ENCODE results near the gene CAP2.
"Not testable (repeated sequence)": the region's sequence is repeated elsewhere in the genome, so short reads cannot be mapped to it uniquely, and the experiment has no call there.

The CAP2 gene

DNA sequence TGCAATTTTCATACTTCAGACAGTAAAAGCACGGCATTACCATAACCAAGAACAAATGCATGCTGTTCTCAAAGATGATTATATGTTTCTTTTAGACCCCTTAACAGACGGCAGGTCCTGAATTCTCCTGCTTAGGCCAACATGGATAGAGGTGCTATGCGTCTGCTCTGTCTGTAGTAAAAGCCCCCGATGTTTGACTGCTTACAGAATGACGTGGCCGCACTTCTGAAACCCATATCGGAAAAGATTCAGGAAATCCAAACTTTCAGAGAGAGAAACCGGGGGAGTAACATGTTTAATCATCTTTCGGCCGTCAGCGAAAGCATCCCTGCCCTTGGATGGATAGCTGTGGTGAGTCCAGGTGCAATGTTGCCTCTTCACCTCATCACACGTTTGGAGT lies 113.6 kb downstream of the CAP2 start:
- DNase-seq = no peak

DNA sequence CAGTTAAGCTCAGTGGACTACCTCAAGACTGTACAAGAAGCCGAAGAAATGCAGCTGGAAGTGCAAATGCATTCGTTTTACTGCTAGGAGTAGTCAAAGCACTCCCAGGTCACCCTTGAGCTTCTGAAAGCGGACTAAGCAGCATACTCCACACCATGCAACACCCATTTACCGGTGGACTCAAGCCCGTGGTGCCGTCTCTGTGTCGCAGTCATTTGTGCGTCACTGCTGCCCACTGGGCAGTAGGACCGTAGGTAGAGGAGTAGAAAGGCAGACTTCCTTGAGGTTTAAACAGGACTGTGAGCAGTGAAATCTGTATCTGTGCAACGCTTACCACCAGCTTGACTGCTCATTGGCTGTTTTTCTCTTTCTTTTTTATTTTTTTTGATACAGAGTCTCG lies 117.7 kb downstream of the CAP2 start:
- DNase-seq = no peak

DNA sequence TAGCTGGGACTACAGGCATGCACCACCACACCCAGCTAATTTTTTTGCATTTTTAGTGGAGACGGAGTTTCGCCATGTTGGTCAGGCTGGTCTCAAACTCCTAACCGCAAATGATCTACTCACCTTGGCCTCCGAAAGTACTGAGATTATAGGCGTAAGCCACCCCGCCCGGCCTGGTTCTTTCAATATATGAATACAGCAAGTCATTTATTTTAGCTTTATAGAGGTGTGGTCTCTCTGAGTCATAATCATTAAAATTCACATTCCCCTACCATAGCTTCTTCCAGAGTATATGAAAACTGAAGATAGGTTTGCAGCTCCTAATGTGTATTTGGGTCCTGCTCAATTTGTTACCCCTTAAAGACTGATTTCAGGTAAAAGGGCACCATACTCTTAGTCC lies 118.2 kb downstream of the CAP2 start:
- DNase-seq = no peak

DNA sequence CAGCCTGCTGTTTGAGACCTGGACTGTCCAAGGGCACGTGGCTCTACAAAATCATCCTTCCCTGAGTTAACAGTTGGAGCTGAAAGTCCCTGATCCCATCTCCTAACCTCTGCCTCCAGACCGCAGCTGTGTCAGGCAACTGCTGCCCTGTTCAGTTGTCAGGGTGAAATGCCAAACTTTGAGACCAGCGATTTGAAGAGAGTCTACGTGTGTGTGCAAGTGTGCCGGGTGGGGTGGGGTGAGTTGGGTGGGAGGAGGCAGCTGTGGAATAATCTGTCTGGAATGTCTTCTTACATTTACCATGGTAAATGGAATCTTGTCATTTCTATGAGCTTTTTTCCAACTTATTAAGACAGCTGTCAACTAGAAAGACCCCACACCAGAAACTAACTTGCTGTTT lies 125.7 kb downstream of the CAP2 start:
- DNase-seq = no peak

DNA sequence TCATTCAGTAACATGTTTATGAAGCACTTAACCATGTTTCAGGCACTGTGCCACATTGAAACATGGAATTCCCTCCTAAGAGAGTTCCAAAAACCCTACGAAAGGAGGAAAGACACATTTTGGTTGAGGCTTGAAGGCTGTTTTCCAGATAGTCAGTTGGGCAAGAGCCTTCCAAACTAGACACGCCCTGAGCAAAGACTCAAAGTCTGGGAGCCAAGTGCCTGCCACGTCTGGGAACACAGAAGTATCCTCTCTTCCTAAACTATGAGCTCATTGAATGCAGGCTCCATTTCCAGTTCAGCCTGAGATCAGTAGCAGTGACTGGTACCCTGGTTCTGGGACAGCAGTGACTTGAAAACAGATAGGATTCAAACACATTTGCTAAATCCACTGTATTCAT lies 132.2 kb downstream of the CAP2 start:
- DNase-seq = no peak

DNA sequence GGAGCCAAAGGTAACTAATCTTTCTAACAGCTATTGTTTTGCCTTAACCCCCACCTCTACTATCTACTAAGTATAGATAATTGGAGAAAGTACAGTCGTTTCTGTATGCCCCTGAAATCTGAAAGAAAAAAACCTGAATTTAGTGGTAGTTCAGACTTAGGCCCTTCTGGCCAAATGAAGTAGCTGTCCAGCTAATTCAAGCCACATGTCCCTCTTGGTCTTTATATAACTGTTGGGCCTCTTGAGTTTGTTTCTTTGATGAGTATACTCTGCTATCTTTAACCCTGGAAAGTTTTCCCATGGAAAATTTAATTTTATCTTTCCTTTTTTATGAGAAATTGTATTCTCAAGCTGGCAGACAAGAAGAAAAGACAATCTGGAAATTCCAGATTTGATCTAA lies 133.7 kb downstream of the CAP2 start:
- no peak for DNase-seq

DNA sequence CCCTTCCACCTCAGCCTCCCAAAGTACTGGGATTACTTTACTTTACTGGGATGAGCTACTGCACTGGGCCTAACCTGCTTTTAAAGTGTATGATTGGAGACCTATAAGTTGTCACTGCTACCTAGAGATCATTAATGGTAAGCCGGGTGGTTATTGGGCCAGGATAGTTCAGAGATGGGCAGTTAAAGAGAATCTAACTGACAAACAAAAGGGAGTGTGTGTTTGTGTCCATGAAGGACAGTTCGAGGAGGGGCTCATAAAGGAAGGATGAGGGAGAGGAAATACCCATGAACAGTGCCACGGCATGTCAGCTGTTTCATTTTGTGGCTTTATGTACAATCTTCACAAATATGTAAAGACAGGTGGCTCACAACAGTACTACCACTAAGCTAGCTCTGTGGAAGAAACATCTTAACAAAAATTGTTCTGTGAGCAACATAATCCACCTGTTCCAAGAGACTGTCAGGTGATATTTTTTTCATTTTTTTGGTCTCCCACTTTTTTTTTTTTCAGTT lies 137.0 kb downstream of the CAP2 start:
- no peak for DNase-seq

DNA sequence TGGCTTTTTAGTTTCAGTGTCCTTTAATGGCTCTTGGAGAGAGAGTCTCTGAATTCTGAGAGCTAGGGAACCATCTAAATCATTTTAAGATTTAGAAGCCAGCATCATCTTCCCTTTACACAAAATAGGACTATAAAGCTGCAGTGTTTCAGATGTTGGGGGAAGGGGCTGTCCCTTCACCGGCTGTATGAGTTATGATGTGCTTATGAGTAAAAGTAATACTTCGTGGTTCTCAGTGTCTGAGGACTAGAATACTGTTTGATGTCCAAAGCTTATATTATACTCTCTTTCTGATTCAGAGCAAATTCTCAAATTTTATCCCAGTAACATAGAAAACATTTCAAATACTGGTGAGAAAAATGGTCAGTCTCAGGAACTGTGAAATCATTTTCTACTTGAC lies 143.2 kb downstream of the CAP2 start:
- no peak for DNase-seq

DNA sequence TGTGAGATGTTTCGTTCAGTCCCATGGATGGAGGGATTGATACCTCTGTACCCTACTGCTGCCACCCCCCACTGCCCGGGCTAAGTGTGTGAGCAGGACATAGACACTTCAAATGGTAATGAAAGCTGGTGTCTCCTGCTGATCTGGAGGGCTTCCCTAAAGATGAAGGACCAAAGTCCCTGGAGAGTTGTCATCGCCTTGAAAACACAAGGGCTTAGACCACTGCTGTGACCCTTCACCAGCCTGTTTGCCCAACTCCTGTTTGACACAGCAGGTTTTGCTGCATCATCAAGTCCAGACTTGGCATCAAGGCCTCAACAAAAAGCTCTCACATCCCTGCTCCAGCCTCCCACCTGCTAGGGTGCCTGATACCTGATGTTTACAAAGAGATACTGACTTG lies 148.8 kb downstream of the CAP2 start:
- DNase-seq = no peak

DNA sequence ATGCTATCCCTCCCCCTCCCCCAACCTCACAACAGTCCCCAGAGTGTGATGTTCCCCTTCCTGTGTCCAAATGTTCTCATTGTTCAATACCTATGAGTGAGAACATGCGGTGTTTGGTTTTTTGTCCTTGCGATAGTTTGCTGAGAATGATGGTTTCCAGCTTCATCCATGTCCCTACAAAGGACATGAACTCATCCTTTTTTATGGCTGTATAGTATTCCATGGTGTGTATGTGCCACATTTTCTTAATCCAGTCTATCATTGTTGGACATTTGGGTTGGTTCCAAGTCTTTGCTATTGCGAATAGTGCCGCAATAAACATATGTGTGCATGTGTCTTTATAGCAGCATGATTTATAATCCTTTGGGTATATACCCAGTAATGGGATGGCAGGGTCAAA lies 152.3 kb downstream of the CAP2 start:
- DNase-seq = not testable (repeated sequence)

DNA sequence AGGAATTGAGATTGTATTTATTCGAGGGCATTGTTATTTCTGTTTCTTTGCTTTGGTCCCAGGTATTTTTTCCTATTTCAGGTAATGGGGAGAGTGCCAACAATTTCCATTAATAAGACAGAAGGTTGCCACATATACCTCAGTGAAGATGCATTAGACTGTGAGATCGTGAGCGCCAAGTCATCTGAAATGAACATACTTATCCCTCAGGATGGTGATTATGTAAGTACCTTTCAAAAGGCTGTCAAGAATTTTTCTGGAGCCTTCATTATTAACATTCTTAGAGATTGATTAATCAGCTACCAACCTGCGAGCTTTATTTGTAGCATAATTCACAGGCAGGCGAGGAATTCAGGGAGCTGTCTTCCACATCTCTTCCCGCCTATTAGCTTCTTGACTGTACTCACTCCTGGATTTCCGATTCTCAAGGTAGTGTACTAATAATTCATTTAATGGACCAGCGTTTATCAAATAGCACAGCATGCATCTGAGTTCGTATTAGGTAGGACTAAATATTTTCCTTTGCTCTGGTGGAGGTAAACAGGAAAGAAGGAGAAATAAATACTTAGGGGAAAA lies 158.1 kb downstream of the CAP2 start:
- no peak for DNase-seq

DNA sequence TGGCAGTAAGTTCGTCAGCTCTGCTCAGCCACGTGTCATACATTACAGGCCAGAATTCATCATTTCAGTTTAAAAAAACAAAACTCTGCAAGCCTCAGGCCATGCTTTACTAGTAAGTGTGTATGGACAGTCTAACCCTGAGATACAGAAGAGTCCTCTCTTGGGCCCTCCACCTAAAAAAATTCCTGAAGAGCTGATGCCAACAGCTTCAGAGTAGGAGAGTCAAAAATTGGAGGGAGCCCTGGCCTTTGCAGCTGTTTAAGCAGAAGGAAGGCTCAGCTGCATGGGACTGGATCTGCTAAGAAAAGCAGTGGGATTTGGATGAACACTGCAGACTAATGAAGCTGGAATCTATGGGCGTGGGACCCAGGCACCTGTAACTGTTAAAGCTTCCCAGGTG lies 159.5 kb downstream of the CAP2 start:
- no peak for DNase-seq

DNA sequence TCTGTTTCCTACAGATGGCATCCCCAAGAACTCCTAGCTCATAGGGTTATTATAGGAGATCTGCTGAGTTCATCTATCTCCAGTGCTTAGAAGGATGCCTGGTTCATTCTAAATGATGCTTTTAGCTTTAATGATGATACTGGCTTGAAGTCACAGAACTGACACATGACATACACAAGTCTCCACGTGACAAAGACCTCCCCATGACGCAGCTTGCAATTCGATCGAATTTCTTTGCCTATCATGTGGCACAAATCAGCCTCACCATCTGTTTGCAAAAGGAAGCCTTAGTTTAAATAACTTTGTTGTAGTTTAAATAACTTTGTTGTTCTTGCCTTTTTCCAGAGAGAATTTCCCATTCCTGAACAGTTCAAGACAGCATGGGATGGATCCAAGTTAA lies 162.6 kb downstream of the CAP2 start:
- no peak for DNase-seq

DNA sequence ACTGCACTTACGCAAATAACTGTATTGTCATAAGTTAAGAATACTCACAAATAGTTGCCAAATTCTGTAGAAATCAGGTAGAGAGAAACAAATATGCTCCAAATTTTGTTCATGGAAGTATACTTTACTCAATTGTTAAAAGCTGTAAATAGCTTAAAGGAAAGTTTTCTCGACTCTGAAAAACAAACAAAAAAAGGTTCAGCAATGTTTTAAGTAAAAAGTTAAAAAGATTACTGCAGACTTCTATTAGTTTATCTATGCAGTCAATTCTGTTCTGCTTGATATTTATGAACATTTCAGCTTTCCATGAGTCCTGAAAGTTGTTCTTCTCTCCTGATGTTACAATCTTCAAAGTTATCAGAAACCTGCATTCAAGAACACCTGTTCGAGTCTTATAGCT lies 169.2 kb downstream of the CAP2 start:
- DNase-seq = no peak

DNA sequence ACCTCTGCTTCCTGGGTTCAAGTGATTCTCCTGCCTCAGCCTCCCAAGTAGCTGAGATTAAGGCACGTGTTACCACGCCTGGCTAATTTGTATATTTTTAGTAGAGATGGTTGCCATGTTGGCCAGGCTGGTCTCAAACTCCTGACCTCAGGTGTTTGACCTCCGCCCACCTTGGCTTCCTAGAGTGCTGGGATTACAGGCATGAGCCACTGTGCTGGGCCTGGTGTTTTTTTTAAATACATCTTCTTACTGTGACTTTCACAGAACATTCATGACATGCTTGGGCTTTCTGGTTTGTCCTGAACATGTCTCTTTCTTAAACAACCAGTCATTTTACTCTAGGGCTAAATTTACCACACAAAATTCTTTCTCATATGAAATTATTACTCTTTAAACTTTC lies 172.0 kb downstream of the CAP2 start:
- no peak for DNase-seq

DNA sequence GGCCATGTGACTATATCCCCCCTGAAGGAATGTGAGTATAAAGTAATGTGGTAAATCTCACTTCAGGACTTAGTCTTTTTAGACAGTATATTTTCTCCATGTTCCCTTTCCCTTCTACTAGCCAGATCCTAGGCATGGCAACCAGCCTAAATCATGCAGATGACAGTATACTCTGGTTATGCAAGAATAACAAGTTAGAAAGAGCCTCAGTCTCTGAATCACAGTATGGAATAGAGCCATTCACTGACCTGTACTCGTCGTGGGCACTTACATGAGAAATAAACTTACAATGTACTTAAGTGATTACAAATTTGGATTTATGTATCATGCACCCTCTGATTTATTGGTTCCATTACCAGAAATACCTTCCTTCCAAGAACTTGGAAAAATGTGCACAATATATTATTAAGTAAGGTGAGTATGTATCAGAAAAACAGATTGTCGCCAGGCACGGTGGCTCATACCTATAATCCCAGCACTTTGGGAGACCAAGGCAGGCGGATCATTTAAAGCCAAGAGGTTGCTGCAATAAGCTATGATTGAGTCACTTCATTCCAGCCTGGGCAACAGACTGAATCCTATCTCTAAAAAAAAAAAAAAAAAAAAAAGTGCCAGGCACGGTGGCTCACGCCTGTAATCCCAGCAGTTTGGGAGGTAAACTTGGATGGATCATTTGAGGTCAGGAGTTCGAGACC lies 181.6 kb downstream of the CAP2 start:
- no peak for DNase-seq

DNA sequence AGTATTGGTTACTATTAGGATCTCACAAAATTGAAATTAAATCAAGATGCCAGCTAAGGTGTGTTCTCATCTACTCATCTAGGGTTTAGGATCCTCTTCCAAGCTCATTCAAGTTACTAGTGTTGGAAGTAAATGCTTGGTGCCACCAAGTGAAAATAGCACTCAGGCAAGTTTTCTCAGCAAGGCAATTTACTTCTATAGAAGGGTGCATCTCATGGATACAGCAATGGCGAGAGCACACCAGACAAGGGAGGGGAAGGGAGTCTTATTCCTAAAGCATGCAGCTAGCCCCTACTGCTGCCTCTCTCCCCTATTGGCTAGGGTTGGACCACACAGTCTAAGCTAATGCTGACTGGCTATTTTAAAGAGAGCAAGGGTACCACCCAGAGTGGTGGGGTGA lies 183.7 kb downstream of the CAP2 start:
- DNase-seq = no peak

DNA sequence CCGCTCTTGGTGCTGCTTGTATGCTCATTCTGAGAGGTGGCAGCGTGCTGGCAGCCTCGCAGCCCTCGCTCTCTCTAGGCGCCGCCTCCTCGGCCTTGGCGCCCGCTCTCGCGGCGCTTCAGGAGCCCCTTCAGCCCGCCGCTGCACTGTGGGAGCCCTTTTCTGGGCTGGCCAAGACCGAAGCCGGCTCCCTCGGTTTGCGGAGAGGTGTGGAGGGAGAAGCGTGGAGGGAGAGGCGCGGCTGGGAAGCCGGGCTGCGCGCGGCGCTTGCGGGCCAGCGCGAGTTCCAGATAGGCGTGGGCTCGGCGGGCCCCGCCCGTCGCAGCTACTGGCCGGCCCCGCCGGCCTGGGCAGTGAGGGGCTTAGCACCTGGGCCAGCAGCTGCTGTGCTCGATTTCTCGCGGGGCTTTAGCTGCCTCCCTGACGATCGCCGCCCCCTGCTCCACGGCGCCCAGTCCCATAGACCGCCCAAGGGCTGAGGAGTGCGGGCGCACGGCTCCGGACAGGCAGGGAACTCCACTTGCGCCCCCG lies 187.2 kb downstream of the CAP2 start:
- no peak for DNase-seq

DNA sequence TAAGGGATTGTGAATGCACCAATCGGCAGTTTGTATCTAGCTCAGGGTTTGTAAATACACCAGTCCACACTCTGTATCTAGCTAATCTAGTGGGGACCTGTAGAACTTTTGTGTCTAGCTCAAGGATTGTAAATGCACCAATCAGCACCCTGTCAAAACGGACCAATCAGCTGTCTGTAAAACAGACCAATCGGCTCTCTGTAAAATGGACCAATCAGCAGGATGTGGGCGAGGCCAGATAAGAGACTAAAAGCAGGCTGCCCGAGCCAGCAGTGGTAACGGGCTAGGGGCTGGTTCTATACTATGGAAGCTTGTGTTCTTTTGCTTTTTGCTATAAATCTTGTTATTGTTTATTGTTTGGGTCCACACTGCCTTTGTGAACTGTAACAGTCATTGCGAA lies 187.9 kb downstream of the CAP2 start:
- not testable (repeated sequence) for DNase-seq

DNA sequence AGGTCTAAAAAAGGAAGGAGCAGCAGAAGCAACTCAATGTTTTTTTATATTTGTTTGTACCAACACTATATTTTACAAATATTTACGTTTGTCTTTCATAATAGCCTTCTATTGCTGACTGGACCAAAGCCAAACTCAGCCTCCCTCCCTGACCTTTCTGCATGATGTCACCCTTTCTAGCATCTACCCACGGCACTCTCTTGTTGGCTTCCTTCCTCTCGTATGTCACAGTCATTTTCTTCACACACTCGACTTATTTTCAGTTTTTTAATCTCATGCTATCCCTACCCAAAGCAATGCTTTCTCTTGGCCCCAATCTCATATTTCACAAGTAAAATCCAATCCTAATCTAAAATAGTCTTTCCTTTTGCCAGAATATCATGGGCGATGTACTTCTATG lies 190.4 kb downstream of the CAP2 start:
- DNase-seq = no peak

DNA sequence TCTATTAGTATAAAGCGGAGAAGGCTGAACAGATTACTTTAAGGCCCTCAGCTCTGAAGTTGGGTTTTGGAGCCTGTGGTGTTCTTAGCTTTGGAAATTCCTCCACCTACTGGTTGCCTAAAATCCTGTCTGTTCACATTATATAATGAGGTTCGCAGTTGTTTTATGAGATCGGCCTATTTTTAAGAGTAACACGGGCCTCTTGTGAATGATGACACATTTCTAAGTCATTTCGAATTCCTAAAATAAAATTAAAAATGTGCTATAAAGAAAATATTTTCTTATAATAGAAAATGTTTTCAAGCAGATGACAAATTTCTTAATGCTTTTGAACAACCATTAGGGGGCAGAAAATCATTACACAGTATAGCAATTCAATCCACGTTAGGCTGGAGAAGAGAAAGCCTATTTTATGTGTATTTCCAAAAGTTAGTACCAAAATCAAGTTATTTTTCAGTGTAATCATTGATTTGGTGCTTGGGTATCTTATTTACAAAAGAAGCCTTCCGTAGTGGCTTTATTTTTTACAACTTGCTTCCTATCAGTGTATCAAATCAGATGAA lies 190.9 kb downstream of the CAP2 start:
- DNase-seq = peak; percentile 52

DNA sequence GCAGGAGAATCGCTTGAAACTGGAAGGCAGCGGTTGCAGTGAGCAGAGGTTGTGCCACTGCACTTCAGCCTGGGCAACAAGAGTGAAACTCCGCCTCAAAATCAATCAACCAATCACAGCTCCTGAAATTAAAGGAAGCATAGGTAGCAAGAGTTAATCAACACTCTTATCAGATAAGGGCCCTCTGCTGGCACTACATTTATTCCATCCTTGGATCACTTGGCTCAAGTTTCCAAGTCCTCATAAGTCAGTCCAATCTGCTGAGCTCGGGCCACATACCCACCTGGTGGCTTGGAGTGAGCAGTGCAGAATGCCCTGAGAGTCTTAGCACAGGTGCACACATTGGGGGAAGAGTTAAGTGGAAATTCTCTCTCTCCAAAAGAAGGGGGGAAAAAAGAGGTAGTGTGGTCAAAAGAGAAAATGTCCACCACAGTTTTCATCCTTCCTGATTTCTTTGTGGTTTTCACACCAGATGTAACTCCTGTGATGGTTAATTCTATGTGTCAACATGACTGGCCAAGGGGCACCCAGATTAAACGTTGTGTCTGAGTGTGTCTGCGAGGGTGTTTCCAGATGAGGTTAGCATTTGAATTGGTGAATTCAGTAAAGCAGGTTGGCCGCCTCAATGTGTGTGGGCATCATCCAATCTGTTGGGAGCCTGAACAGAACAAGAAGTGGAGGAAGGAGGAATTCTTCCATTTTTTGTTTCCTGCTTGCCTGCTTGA lies 192.5 kb downstream of the CAP2 start:
- DNase-seq = no peak

DNA sequence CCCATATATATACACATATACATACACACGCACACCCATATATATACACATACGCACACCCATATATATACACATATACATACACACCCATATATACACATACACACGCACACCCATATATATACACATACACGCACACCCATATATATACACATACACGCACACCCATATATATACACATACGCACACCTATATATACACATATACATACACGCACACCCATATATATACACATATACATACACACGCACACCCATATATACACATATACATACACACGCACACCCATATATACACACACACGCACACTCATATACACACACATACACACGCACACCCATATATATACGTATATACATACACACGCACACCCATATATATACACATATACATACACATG lies 193.2 kb downstream of the CAP2 start:
- not testable (repeated sequence) for DNase-seq

DNA sequence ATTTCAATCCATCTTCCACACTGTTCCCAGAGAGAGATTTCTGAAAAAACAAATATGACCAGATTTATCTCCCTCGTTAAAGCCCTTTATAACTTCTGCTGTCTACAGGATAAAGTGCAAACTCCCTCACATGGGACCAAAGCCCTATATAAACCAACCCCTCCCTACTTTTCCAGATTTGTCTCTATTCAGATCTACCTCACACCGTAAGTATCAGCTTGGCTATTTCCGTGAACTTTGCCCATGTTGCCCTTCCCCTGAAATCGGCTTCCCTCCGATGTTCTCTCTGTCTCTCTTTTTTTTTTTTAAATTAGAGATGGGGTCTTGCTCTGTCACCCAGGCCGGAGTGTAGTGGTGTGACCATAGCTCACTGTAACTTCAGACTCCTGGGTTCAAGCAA lies 194.6 kb downstream of the CAP2 start:
- no peak for DNase-seq
